Measurements from ENCODE around the gene OCA2. TPM values are rescaled to one million over a fixed set of nuclear protein-coding genes. Genes with fewer than 3 reads are reported as not detected.

OCA2 gene
- total and polyA plus RNA-seq, 11 donors: 0.04 to 0.10 (median 0.07) TPM; not detected in 8

- no peak for TF ChIP-seq CTCF (IDR thresholded peaks at IDR 0.05)
- no peak for TF ChIP-seq POLR2A (IDR thresholded peaks at IDR 0.05)
- ATAC-seq (no peak), DNase-seq (no peak)
- no peak overlapping the region for H3K27ac ChIP-seq
- no peaks in the 10 kb centered on the region for H3K36me3 ChIP-seq
- intact Hi-C loops (cut with DNase I): no loop called here
- WGBS, 4 donors: 75 to 89% (median 83%) methylated on average over 8 of the region's 8 CpGs
- H3K9me3 ChIP-seq: peaks cover 0 to 18% (median 3%) of the 10 kb centered on the region in 12 donors
- no peaks in the 10 kb centered on the region for H3K27me3 ChIP-seq
- H3K4me1 ChIP-seq: no peaks in the 10 kb centered on the region
- H3K4me3 ChIP-seq: no peak overlapping the region
Measured at GRCh38 chr15:27861171-27861570, 237.9 kb downstream of the OCA2 start.

- no peak for ATAC-seq
- TF ChIP-seq CTCF (IDR thresholded peaks at IDR 0.05) (no peak), POLR2A (IDR thresholded peaks at IDR 0.05) (no peak)
- peaks cover 0 to 18% (median 3%) of the 10 kb centered on the region in 12 donors for H3K9me3 ChIP-seq
- no peaks in the 10 kb centered on the region for H3K27me3 ChIP-seq
- no peak overlapping the region for H3K4me3 ChIP-seq
- no peaks in the 10 kb centered on the region for H3K4me1 ChIP-seq
- WGBS, 4 donors: 90 to 96% (median 93%) methylated on average over 4 of the region's 4 CpGs
- no peaks in the 10 kb centered on the region for H3K36me3 ChIP-seq
- DNase-seq: no peak
- no peak overlapping the region for H3K27ac ChIP-seq
- intact Hi-C loops (cut with DNase I): no loop called here
Measured at GRCh38 chr15:27855137-27855536, 244.0 kb downstream of the OCA2 start.

- intact Hi-C loops (cut with DNase I): no loop called here
Measured at GRCh38 chr15:27854601-27855000, 244.5 kb downstream of the OCA2 start.

More at GRCh38 chr15:27854601-27855000, 244.5 kb downstream of the OCA2 start:
- Histone ChIP-seq H3K36me3 (no peaks in the 10 kb centered on the region), H3K4me3 (no peak overlapping the region), H3K9me3 (peaks cover 0 to 21% (median 3%) of the 10 kb centered on the region in 12 donors), H3K27me3 (no peaks in the 10 kb centered on the region), H3K27ac (no peak overlapping the region), H3K4me1 (no peaks in the 10 kb centered on the region)
- ATAC-seq: no peak
- 87 to 91% (median 89%) methylated on average over 8 to 10 of the region's 10 CpGs for WGBS, 4 donors
- TF ChIP-seq CTCF (IDR thresholded peaks at IDR 0.05) (no peak), POLR2A (IDR thresholded peaks at IDR 0.05) (no peak)
- no peak for DNase-seq

All from heart left ventricle (tissue), 16 donors.